Activated CD4-positive, alpha-beta T cell treated with anti-CD3 and anti-CD28 coated beads, Interleukin-2, amount 10 ng/mL, durations not matched to agents 7 days and 5 days (primary cell): ENCODE measurements around the gene CCNH. TPM values are rescaled to one million over a fixed set of nuclear protein-coding genes. Genes with fewer than 3 reads are reported as not detected.

ENCODE experiments used
- total RNA-seq, 2 experiments: library from RNA; stranded (reverse); gene quantifications; one replicate each; pipeline ENCODE4 v1.2.3, GENCODE V29; 2021

Gene CCNH
- total RNA-seq, 2 experiments from 2014 or later = 43.1 to 57.6 TPM

Other genes with a start within 250 kb of the CCNH start
- 10 to 100 TPM; 19.0 to 20.6 TPM for gene RASA1, start 145.0 kb downstream of the CCNH start, total RNA-seq